ENCODE results near the gene MCC.

MCC gene

DNA sequence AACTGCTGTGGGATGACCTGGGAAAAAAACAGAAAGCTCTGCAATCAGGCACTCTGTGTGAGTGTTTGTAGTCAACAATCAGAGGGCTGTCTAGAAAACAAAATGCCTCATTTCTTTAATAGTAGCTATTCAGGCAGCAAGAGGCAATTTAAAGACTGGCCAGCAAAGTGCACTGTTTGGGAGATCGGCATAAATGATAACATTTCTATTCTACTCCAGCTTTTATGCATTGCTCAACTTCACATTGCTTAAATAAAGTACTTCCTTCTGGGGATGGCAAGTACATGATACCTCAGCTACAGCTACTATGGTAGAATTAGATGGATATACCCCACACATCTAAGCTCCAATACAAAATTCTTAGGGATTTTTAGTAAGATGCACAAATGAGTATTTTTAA lies 318.5 kb downstream of the MCC start (continued):
- TF ChIP-seq ZNF791 (tag by site-specific recombination; IDR thresholded peaks at IDR 0.05) (no peak), ZNF585B (tag by site-specific recombination; IDR thresholded peaks at IDR 0.05) (no peak)

DNA sequence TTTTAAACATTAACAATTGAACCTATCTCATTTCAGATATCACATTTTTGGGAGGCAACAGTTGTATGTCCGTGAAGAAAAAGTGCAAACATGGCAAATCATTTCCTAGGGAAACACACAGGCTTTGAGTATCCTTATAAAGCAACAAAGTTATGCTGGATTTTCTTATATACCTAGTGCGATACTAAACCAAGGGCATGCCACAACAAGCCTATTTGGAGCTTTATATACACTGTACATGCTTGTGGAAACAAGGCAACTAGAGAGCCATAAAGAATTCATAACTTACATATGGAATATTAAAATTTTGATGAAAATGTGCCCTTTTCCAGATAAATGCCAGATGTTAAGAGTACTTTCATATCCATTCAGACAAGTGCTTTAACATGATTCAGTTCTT lies 320.3 kb downstream of the MCC start:
- ChIA-PET CTCF (interaction anchor here (2.6 kb wide), 1 partner anchor 172 kb away, joined by 7 read pairs; no protein-coding TSS in a partner anchor), POLR2A (no interaction called here)
- Histone ChIP-seq H3K4me3 (ENCODE audit: low read depth, low read length) (no peak overlapping the region), H3K9me3 (ENCODE audit: control insufficient read depth, insufficient read depth, low read depth, low read length) (no peaks in the 10 kb centered on the region), H3K27ac (ENCODE audit: extremely low read depth, low read depth, low read length) (no peak overlapping the region), H3K36me3 (ENCODE audit: control insufficient read depth in 2 of 2, insufficient read depth in 1 of 2, low read length in 2 of 2) (no peaks in the 10 kb centered on the region), H3K4me1 (ENCODE audit: control insufficient read depth, insufficient read depth, low read length) (peaks cover 23% of the 10 kb centered on the region)
- TF ChIP-seq SCRT1 (tag by site-specific recombination; IDR thresholded peaks at IDR 0.05; ENCODE audit: borderline replicate concordance) (no peak), KLF1 (tag by site-specific recombination; IDR thresholded peaks at IDR 0.05) (no peak), ZNF133 (tag by site-specific recombination; IDR thresholded peaks at IDR 0.05) (no peak), ZNF610 (tag by site-specific recombination; IDR thresholded peaks at IDR 0.05; ENCODE audit: borderline replicate concordance) (no peak), ZNF423 (tag by site-specific recombination; IDR thresholded peaks at IDR 0.05) (no peak), ZNF175 (tag by site-specific recombination; IDR thresholded peaks at IDR 0.05) (no peak), ZNF214 (tag by site-specific recombination; IDR thresholded peaks at IDR 0.05; ENCODE audit: borderline replicate concordance) (no peak), GLI4 (tag by site-specific recombination; IDR thresholded peaks at IDR 0.05) (no peak), ZNF600 (tag by site-specific recombination; IDR thresholded peaks at IDR 0.05) (no peak), ZNF302 (tag by site-specific recombination; IDR thresholded peaks at IDR 0.05; ENCODE audit: low read depth) (no peak), ZNF223 (tag by site-specific recombination; IDR thresholded peaks at IDR 0.05) (no peak), ZNF837 (tag by site-specific recombination; IDR thresholded peaks at IDR 0.05) (no peak), BCL11A (tag by site-specific recombination; IDR thresholded peaks at IDR 0.05; ENCODE audit: low read depth) (no peak)
- TF ChIP-seq, protein P1, sequence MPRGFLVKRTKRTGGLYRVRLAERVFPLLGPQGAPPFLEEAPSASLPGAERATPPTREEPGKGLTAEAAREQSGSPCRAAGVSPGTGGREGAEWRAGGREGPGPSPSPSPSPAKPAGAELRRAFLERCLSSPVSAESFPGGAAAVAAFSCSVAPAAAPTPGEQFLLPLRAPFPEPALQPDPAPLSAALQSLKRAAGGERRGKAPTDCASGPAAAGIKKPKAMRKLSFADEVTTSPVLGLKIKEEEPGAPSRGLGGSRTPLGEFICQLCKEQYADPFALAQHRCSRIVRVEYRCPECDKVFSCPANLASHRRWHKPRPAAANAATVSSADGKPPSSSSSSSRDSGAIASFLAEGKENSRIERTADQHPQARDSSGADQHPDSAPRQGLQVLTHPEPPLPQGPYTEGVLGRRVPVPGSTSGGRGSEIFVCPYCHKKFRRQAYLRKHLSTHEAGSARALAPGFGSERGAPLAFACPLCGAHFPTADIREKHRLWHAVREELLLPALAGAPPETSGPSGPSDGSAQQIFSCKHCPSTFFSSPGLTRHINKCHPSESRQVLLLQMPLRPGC (tag by site-specific recombination; IDR thresholded peaks at IDR 0.05), result no peak
- TF ChIP-seq, protein P2, sequence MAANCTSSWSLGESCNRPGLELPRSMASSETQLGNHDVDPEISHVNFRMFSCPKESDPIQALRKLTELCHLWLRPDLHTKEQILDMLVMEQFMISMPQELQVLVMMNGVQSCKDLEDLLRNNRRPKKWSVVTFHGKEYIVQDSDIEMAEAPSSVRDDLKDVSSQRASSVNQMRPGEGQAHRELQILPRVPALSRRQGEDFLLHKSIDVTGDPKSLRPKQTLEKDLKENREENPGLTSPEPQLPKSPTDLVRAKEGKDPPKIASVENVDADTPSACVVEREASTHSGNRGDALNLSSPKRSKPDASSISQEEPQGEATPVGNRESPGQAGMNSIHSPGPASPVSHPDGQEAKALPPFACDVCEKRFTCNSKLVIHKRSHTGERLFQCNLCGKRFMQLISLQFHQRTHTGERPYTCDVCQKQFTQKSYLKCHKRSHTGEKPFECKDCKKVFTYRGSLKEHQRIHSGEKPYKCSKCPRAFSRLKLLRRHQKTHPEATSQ (tag by site-specific recombination; IDR thresholded peaks at IDR 0.05), result no peak
- TF ChIP-seq, protein P3, sequence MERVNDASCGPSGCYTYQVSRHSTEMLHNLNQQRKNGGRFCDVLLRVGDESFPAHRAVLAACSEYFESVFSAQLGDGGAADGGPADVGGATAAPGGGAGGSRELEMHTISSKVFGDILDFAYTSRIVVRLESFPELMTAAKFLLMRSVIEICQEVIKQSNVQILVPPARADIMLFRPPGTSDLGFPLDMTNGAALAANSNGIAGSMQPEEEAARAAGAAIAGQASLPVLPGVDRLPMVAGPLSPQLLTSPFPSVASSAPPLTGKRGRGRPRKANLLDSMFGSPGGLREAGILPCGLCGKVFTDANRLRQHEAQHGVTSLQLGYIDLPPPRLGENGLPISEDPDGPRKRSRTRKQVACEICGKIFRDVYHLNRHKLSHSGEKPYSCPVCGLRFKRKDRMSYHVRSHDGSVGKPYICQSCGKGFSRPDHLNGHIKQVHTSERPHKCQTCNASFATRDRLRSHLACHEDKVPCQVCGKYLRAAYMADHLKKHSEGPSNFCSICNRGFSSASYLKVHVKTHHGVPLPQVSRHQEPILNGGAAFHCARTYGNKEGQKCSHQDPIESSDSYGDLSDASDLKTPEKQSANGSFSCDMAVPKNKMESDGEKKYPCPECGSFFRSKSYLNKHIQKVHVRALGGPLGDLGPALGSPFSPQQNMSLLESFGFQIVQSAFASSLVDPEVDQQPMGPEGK (tag by site-specific recombination; IDR thresholded peaks at IDR 0.05), result no peak
- TF ChIP-seq, protein P4, sequence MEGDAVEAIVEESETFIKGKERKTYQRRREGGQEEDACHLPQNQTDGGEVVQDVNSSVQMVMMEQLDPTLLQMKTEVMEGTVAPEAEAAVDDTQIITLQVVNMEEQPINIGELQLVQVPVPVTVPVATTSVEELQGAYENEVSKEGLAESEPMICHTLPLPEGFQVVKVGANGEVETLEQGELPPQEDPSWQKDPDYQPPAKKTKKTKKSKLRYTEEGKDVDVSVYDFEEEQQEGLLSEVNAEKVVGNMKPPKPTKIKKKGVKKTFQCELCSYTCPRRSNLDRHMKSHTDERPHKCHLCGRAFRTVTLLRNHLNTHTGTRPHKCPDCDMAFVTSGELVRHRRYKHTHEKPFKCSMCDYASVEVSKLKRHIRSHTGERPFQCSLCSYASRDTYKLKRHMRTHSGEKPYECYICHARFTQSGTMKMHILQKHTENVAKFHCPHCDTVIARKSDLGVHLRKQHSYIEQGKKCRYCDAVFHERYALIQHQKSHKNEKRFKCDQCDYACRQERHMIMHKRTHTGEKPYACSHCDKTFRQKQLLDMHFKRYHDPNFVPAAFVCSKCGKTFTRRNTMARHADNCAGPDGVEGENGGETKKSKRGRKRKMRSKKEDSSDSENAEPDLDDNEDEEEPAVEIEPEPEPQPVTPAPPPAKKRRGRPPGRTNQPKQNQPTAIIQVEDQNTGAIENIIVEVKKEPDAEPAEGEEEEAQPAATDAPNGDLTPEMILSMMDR (tag by site-specific recombination; IDR thresholded peaks at IDR 0.05), result no peak
